AG04450 (cell line): ENCODE data around the gene BAZ2B. TPM values are rescaled to one million over a fixed set of nuclear protein-coding genes. Genes with fewer than 3 reads are reported as not detected.

Experiments
- CTCF ChIA-PET: fragments of 300-600, 350-600 bp; formaldehyde crosslinking; extraction: SDS; loops from one replicate; lab custom pipeline; 2022; ENCODE audit warnings: antibody characterized with exemption, inconsistent platforms; lab: Charles Lee
- POLR2A ChIA-PET: fragments of 350-600 bp; formaldehyde crosslinking; extraction: SDS; loops from one replicate; lab custom pipeline; 2021; ENCODE audit warnings: antibody characterized with exemption, inconsistent platforms; lab: Yijun Ruan, JAX
- DNase-seq: peaks from one replicate; pipeline ENCODE4 v3.0.0-alpha.2; 2011; ENCODE audit warnings: low read depth, low spot score
- H3K27ac ChIP-seq: one replicate; pipeline ENCODE4 v1.5.1; 2012; ENCODE audit warnings: low read depth, low read length, control low read depth
- H3K27me3 ChIP-seq: one replicate; pipeline ENCODE4 v1.6.0; 2012; ENCODE audit warnings: low read length; ENCODE audit not compliant: control insufficient read depth, insufficient read depth
- H3K4me3 ChIP-seq: 2 replicates; pipeline ENCODE4 v1.5.1; 2011; ENCODE audit warnings: mild to moderate bottlenecking, low read depth, low read length, control low read depth
- H3K9me3 ChIP-seq: 2 replicates; pipeline ENCODE4 v1.5.1; 2012; ENCODE audit warnings: low read length; ENCODE audit not compliant: control insufficient read depth, insufficient read depth
- polyA plus RNA-seq: library from polyadenylated mRNA; depleted of rRNA; stranded (reverse); fragments of >200 nt; gene quantifications from 2 replicates; pipeline ENCODE4 v1.2.3, GENCODE V29; 2011
- TF ChIP-seq, protein P1 (sequence below): IDR thresholded peaks from 2 replicates; pipeline ENCODE4 v1.5.1; 2011; ENCODE audit warnings: low read depth, low read length, control low read depth, inconsistent platforms

The BAZ2B gene
- polyA plus RNA-seq, 1 experiment: 44.7 TPM

DNA sequence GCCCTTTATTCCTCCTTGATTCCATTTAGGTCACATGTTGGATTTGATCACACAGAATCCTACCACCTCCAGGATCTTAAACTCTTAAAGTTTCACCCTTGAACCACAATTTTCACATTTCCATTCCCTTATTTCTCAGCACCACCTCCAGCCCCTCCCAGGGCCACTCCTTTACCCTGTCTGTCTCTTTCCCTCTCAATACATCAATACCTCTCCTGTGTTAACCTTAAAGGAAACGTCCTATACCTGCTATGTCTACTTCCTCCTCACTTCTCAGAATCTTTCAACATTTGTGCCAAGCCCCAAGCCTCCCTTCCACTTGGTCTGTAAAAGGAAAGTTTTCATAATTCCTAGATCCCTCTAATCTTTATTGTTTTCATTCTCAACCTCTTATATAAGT is 158.8 kb downstream of the BAZ2B start:
- POLR2A ChIA-PET: no interaction called here
- no peaks in the 10 kb centered on the region for H3K9me3 ChIP-seq
- TF ChIP-seq, protein P1, sequence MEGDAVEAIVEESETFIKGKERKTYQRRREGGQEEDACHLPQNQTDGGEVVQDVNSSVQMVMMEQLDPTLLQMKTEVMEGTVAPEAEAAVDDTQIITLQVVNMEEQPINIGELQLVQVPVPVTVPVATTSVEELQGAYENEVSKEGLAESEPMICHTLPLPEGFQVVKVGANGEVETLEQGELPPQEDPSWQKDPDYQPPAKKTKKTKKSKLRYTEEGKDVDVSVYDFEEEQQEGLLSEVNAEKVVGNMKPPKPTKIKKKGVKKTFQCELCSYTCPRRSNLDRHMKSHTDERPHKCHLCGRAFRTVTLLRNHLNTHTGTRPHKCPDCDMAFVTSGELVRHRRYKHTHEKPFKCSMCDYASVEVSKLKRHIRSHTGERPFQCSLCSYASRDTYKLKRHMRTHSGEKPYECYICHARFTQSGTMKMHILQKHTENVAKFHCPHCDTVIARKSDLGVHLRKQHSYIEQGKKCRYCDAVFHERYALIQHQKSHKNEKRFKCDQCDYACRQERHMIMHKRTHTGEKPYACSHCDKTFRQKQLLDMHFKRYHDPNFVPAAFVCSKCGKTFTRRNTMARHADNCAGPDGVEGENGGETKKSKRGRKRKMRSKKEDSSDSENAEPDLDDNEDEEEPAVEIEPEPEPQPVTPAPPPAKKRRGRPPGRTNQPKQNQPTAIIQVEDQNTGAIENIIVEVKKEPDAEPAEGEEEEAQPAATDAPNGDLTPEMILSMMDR: no peak

DNA sequence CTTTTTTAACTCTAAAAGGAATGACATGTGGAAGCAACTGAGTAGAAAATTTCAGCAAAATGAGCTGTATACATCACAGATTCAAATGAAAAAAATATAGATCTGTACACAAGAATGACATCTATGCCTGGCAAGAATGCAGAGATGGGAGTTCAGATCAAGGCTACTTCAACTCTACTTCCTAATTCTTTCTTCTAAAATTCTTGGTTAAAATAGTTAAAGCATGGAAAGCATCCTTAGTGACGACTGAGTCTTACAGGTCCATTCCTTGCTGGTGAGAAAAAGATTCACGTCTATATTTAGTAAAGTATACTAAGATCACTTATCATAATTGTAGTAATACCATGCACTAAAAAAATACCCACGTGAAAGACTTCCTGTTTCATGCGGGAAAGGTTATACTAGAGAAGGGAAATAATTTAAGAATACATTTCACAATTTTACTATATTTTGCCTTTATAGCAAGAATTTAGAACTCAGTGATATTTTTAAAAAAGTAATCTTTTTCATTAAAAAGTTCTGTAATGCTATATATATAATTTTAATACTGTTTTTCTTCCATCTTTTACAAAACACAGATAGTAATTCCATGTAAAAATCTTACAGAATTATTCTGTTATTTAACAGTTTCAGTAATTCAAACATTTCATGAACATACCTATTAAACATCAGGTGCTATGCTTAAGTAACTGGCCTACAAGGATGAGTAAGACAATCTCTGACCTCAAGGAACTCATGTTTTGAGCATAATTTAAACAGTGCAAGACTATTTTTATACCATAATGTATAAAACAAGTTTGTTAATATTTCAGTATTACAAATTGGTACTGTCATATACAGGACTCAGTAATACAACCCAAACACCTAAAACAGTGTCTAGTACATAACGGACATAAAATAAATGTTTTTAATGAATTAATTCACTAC is 159.6 kb downstream of the BAZ2B start:
- ChIA-PET POLR2A (interaction anchor here (1.2 kb wide), 1 partner anchor 255 kb away, joined by 3 read pairs; the partner anchor contains the start of gene MARCHF7), CTCF (no interaction called here)

More for the DNA sequence above, 158.8 kb downstream of the BAZ2B start:
- DNase-seq: no peak
- Histone ChIP-seq H3K27me3 (no peaks in the 10 kb centered on the region), H3K27ac (no peak overlapping the region), H3K4me3 (no peak overlapping the region)
- CTCF ChIA-PET: no interaction called here

DNA sequence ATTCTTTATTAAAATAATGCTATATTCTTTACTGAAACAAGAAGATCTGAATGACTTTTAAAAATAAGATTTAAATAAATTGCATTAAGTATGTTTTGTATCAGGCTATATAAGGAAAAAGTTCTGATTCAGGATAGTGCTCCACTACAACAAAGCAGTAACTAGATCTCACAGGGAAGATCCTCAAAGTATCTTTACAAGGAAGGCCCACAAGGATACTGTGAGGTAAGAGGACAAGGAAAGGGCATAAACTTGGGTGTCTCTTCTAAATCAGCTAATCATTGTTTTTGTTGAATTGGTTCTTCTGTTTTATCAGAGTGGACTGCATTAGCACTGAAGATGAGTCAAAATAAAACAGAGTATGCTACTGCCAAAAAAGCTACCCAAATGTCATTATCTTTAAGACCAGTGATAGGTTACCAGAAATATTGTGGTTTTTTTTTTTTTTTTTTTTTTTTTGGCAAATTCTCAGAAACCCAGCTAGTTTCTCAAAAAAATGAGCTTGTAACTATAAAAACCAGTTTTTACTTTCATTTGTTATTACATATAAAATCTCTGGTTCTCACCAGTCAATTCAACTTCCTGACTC is 160.9 kb downstream of the BAZ2B start:
- TF ChIP-seq, protein P1: no peak
- H3K27me3 ChIP-seq: no peaks in the 10 kb centered on the region
- DNase-seq: no peak
- H3K27ac ChIP-seq: no peak overlapping the region
- ChIA-PET CTCF (interaction anchor here (0.7 kb wide), 2 partner anchors 70 to 72 kb away, joined by 5 to 18 read pairs; no protein-coding TSS in a partner anchor), POLR2A (interaction anchor here (0.6 to 1.2 kb wide), 2 partner anchors 128 to 257 kb away, joined by 3 to 4 read pairs; partner anchors contain the start of gene MARCHF7)
- no peaks in the 10 kb centered on the region for H3K9me3 ChIP-seq
- no peak overlapping the region for H3K4me3 ChIP-seq

More for the DNA sequence above, 159.6 kb downstream of the BAZ2B start:
- H3K27ac ChIP-seq: no peak overlapping the region
- TF ChIP-seq, protein P1: no peak
- no peaks in the 10 kb centered on the region for H3K9me3 ChIP-seq
- H3K27me3 ChIP-seq: no peaks in the 10 kb centered on the region
- DNase-seq: no peak
- no peak overlapping the region for H3K4me3 ChIP-seq

DNA sequence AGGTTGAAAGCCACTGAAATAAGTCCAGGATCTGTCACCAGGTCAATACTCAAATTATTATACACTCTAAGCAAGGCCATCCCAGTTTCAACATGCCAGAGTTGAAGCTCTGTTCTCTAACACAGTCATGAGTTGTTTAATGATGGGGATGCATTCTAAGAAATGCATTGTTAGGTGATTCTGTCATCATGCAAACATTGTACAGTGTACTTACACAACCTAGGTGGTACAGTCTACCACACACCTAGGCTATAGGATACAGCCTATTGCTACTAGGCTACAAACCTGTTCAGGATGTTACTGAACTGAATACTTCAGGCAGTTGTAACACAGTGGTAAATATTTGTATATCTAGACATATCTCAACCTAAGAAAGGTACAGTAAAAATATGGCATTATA is 162.2 kb downstream of the BAZ2B start:
- DNase-seq: no peak
- Histone ChIP-seq H3K9me3 (no peaks in the 10 kb centered on the region), H3K4me3 (no peak overlapping the region), H3K27me3 (no peaks in the 10 kb centered on the region), H3K27ac (no peak overlapping the region)
- TF ChIP-seq, protein P1: no peak
- POLR2A ChIA-PET: no interaction called here
- CTCF ChIA-PET: no interaction called here

DNA sequence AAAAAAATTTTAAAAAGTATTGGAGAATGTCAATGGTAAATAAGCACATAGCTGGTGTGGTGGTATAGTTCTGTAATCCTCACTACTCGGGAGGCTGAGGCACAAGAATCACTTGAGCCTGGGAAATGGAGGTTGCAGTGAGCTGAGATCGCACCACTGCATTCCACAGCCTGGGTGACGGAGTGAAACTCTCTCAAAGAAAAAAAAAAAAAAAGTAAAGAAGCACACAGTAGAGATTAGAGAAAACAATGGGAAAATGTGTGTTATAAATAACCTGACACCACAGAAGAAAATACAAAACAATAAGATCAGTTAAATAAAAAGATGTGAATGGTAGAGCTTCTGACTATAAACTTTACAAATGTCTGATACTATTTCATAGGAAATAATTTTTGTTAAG is 166.2 kb downstream of the BAZ2B start:
- no peak overlapping the region for H3K4me3 ChIP-seq
- DNase-seq: no peak
- CTCF ChIA-PET: no interaction called here
- TF ChIP-seq, protein P1: no peak
- H3K27me3 ChIP-seq: no peaks in the 10 kb centered on the region
- H3K27ac ChIP-seq: no peak overlapping the region
- POLR2A ChIA-PET: no interaction called here
- no peaks in the 10 kb centered on the region for H3K9me3 ChIP-seq
